HL-60 (cell line): ENCODE measurements around the gene CDCA4.

Source experiments
- POLR2AphosphoS5 ChIP-seq: IDR thresholded peaks from 2 replicates; pipeline ENCODE4 v1.6.1; 2012; ENCODE audit warnings: low read depth
- SPI1 ChIP-seq: IDR thresholded peaks from 2 replicates; pipeline ENCODE4 v1.6.1; 2012; ENCODE audit warnings: low read depth, mild to moderate bottlenecking, borderline replicate concordance
- TF ChIP-seq, protein P1 (sequence below): IDR thresholded peaks from one replicate; pipeline ENCODE4 v1.5.1; 2011; ENCODE audit warnings: low read length, control low read depth, inconsistent platforms; ENCODE audit not compliant: insufficient read depth
- TF ChIP-seq, protein P2 (sequence below): IDR thresholded peaks from 2 replicates; pipeline ENCODE4 v1.6.1; 2012; ENCODE audit warnings: low read depth; ENCODE audit not compliant: insufficient replicate concordance

GRCh38 chr14:104968153-104968527, 52.7 kb downstream of the CDCA4 start:
- TF ChIP-seq, protein P1, sequence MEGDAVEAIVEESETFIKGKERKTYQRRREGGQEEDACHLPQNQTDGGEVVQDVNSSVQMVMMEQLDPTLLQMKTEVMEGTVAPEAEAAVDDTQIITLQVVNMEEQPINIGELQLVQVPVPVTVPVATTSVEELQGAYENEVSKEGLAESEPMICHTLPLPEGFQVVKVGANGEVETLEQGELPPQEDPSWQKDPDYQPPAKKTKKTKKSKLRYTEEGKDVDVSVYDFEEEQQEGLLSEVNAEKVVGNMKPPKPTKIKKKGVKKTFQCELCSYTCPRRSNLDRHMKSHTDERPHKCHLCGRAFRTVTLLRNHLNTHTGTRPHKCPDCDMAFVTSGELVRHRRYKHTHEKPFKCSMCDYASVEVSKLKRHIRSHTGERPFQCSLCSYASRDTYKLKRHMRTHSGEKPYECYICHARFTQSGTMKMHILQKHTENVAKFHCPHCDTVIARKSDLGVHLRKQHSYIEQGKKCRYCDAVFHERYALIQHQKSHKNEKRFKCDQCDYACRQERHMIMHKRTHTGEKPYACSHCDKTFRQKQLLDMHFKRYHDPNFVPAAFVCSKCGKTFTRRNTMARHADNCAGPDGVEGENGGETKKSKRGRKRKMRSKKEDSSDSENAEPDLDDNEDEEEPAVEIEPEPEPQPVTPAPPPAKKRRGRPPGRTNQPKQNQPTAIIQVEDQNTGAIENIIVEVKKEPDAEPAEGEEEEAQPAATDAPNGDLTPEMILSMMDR = no peak
- TF ChIP-seq, protein P2, sequence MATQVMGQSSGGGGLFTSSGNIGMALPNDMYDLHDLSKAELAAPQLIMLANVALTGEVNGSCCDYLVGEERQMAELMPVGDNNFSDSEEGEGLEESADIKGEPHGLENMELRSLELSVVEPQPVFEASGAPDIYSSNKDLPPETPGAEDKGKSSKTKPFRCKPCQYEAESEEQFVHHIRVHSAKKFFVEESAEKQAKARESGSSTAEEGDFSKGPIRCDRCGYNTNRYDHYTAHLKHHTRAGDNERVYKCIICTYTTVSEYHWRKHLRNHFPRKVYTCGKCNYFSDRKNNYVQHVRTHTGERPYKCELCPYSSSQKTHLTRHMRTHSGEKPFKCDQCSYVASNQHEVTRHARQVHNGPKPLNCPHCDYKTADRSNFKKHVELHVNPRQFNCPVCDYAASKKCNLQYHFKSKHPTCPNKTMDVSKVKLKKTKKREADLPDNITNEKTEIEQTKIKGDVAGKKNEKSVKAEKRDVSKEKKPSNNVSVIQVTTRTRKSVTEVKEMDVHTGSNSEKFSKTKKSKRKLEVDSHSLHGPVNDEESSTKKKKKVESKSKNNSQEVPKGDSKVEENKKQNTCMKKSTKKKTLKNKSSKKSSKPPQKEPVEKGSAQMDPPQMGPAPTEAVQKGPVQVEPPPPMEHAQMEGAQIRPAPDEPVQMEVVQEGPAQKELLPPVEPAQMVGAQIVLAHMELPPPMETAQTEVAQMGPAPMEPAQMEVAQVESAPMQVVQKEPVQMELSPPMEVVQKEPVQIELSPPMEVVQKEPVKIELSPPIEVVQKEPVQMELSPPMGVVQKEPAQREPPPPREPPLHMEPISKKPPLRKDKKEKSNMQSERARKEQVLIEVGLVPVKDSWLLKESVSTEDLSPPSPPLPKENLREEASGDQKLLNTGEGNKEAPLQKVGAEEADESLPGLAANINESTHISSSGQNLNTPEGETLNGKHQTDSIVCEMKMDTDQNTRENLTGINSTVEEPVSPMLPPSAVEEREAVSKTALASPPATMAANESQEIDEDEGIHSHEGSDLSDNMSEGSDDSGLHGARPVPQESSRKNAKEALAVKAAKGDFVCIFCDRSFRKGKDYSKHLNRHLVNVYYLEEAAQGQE = no peak
- no peak for TF ChIP-seq POLR2AphosphoS5
- no peak for TF ChIP-seq SPI1
